SKM-1 (cell line): ENCODE results near the gene CLRN3.
A peak's percentile ranks its signal among the peaks of the same experiment; 100 is the strongest.

ENCODE experiments used
- DNase-seq: peaks from one replicate; lab custom pipeline; 2025; ENCODE audit not compliant: unreplicated experiment; lab: John Stamatoyannopoulos, UW

CLRN3 gene, protein sequence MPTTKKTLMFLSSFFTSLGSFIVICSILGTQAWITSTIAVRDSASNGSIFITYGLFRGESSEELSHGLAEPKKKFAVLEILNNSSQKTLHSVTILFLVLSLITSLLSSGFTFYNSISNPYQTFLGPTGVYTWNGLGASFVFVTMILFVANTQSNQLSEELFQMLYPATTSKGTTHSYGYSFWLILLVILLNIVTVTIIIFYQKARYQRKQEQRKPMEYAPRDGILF

DNA sequence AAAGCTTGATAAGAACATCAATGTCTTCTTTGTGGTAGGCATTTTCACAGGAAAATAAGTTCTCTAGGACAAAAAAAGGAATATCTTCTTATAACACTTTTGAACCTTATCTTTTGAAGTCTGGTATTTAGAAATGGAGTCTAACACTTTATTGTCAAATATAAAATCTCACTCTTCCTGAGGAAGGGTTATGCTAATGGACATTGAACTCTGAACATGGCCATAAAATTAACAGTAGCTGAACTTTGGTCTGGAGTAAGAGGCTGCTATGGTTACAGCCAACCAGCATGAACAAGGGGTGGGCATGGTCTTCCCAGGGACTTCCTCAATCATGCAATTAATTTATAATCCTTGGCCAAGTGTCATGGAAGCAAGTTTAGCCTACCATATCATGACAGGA lies at the start of gene CLRN3:
CLRN3 (minus strand) TSS at position 199 of the 400 bp plus-strand sequence; CDS start at position 42, 157 bp downstream.
- DNase-seq, result no peak

GRCh38 chr10:127940866-127941640 lies 48.3 kb upstream of the CLRN3 start:
- DNase-seq, result no peak

- DNase-seq, result no peak
Observed at GRCh38 chr10:127939786-127940330, 47.1 kb upstream of the CLRN3 start.

GRCh38 chr10:127937915-127938463 lies 45.2 kb upstream of the CLRN3 start:
- DNase-seq, result no peak

GRCh38 chr10:127937069-127937468 lies 44.3 kb upstream of the CLRN3 start:
- DNase-seq, result no peak

GRCh38 chr10:127935071-127935561 lies 42.4 kb upstream of the CLRN3 start:
- no peak for DNase-seq

GRCh38 chr10:127934383-127934782 lies 41.6 kb upstream of the CLRN3 start:
- no peak for DNase-seq

GRCh38 chr10:127933271-127933670 lies 40.5 kb upstream of the CLRN3 start:
- DNase-seq, result no peak

DNA sequence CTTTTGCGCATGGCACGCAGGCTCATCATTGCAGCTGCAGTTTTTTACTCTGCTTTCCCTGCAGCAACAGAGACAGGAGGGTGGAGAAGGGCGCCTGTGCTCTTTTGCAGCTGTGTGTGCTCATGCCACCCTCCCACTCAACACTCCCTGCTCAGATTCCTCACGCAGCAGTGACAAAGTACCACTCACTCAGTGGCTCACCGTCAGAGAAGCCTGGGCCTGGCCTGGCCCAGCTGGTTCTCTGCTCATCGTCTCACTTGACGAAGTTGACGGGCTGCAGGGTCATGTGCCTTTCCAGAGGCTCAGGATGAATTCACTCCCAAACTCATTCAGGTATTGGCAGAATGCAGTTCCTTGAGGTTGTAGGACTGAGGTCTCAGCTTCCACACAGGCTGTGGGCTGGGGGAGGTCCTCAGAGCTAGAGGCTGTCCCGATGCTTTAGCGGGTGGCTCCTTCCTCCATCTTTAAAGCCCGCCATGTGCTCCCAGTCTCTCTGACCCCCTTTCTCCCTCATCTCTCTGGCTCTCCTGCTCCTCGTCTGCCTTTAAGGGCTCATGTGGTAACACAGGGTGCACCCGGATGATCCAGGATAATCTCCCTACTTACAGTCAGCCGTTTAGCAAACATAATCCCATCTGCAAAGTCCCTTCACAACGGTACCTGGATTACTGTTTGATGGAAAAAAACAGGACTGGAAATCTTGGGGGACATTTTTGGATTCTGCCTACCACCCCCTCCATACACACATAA lies 40.0 kb upstream of the CLRN3 start:
- no peak for DNase-seq

GRCh38 chr10:127928021-127928806 lies 35.5 kb upstream of the CLRN3 start:
- no peak for DNase-seq

DNA sequence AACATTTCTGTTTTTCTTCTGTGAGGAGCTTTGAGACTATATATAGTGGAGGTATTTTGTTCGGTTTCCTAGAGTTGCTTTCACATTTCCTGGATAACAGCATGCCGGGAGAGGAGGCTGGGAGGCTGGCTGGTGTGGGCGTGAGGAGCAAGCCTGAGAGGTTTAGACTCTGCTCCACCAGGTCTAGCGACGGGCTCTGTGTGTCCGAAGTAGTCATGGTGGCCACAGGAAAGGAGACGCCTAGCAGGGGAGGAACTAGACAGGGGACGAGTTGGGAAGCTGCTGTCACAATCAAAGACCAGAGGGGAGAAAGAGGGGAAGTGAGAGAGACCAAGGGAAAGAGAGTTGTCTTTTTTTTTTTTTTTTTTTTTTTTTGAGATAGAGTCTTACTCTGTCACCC lies 33.7 kb upstream of the CLRN3 start:
- DNase-seq, result peak; percentile 38

DNA sequence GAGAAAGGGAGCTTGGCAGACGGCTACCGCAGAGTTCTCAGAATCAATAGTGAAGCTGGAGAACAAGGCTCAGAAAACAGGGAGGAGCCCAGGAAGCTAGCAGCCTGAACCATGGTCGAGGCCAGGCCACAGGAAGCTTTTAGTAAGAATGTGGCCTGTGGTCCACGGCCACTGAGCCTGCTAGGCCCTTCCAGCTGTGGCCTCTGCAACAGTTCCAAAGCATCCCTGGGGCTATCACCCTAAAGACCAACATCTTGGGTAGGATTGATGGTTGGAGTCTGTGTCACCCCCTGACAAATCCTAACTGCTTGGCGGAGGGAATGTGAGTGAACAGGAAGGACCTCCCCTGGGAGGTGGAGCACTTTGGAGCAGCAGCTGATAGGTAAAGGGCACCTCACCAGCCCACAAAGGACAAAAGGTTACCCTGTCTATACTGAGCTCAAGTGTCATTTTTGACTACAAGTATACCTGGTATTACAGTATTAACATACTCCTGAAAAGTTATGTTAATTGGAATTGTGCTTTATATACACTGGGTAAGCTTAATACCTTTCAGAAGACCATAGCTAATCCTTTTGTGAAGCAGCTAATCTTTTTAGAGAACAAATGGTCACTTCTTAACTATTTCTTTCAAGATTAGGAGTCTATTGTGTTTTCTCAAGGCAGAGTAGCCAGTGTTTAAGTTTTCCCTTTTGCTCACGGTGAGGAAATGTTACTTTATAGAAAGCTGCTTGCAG lies 32.9 kb upstream of the CLRN3 start:
- peak; percentile 47 for DNase-seq

DNA sequence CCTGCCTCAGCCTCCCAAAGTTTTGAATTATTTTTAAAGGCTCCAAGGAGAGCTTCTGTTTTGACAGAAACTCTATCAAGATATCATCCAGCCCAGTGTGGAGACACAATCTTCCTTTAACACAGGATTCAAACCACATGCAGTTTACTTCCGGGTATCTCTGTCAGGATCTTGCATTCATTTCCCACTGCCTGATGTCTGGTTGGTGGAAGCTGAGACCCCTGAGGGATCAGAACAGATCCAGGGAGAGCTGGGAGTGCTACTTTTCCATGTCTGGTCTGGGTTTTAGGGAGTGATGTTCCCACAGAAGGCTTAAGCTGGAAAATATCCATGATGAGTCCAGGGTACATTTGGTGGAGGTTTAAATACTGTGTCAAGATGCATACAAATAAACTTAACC lies 30.9 kb upstream of the CLRN3 start:
- DNase-seq, result no peak

DNA sequence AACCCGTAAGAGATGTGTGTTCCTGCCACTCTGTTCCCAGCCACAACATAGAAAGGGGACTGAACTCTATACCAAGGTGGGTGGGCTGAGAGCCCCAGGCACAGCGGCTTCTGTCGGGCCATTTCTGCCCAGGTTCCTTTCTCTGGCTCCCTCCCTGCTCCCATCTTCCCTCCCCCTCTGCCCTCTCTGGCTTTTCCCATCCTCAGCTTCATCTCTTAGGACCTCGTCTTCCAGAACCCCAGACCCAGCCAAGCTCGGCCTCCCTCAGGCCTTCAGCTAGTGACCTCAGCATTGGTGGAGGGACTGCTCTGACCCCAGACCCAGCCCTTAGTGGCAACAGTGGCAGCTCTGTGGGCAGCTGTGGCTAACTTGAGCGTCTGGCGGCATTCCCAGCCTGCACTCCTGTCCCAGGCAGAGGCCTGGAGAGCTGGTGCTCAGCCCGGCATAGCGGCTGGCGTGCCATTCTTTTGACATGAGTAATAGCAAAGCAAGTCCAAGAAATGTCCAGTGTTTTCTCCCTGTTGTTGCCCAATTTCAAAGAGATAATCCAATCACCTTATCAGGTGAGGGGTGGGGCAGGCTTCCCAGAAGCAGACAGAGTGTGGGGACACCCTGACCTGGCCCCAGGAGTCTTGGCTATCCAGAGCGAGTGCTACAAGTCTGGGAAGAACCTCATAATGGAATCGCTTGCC lies 30.1 kb upstream of the CLRN3 start:
- DNase-seq, result no peak

DNA sequence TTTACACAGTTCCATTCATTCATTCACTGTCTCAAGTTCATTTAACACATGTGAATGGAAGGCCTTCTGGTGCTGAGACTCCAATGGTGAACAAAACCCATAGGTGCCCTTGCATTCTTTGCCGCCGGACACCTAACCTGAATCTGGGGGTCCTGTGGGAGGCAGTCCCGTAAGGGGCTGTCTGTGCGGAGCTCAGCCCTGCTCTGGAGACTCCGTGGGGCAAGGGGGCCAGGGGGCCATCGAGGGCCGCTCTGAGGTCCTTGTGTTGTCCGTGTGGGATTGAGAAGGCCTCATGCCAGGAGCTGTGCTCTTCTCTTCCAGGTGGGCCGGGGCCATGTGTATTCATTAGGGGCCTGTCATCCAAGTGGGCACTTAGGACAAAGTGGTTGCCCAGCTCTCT lies 29.5 kb upstream of the CLRN3 start:
- no peak for DNase-seq

DNA sequence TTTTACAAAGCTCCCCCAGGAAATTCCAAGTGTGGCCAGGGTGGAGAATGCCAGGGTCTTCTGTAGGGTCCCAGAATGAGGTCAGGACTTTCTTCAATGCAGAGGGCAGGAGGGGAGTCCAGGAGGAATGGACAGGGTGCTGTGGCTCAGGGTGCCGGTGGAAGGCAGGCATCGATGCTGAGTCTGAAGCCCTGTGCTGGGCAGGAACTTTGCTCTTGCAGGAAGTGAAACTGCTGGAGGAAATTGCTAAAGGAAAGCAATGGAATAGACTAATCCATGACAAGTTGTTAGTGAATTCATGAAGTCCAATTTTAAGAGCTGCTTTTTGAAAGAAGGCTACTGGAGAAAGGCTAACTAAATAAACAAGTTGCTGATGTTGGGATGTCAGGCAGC lies 29.0 kb upstream of the CLRN3 start:
- DNase-seq, result peak; percentile 14

- DNase-seq, result no peak
Observed at GRCh38 chr10:127921075-127921752, 28.5 kb upstream of the CLRN3 start.

- DNase-seq, result no peak
Observed at GRCh38 chr10:127920306-127921074, 27.7 kb upstream of the CLRN3 start.
